Stimulated activated CD4-positive, alpha-beta T cell treated with anti-CD3 and anti-CD28 coated beads, Interleukin-1b, Interleukin-23, amount 100 ng/mL, for 4 hours (primary cell): ENCODE measurements around the gene SMURF1.

Experiments used
- DNase-seq, 2 donors: peaks; one replicate each; pipeline ENCODE4 v3.0.0-alpha.2; 2020; ENCODE audit warnings: low read depth in 2 of 2

The SMURF1 gene

GRCh38 chr7:99098286-99098823 is 45.6 kb downstream of the SMURF1 start:
- no peak for DNase-seq

DNA sequence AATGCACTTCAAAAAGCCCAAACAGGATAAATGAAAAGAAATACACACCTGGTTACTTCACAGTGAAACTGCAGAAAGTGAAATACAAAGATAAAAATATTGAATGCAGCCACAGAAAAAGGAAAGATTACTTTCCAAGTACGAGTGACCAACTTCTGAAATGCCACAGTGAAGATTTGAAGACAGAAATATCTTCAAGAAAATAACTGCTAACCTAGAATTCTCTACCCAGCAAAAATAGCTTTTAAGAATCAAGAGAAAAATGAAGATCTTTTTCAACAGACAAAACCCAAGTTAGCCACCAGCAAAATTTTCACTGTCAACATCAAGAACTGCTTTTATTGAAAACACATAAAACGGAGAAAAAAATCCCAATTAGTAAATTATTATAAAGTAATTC is 46.2 kb downstream of the SMURF1 start:
- no peak for DNase-seq

- no peak for DNase-seq
Observed at GRCh38 chr7:99096124-99096887, 47.6 kb downstream of the SMURF1 start.

DNA sequence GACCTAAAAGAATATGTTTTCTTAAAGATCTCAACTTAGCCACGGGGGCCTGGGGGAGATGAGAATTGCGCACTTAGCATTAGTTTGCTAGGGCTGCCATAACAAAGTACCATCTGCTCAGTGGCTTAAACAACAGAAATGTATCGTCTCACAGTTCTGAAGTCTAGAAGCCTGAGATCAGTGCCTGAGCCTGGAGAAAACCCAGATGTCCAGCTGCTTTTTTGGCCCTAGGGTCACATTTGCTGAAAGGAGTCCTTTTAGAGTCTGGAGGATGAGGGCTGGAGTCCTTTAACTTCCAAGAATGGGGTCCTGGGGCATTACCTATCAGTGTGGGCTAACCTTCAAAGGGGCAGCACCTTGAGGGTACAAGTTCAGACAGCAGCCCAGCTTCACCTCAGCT is 48.2 kb downstream of the SMURF1 start:
- no peak for DNase-seq

- DNase-seq: no peak
Observed at GRCh38 chr7:99094401-99094800, 49.5 kb downstream of the SMURF1 start.

GRCh38 chr7:99092064-99092720 is 51.7 kb downstream of the SMURF1 start:
- no peak for DNase-seq

DNA sequence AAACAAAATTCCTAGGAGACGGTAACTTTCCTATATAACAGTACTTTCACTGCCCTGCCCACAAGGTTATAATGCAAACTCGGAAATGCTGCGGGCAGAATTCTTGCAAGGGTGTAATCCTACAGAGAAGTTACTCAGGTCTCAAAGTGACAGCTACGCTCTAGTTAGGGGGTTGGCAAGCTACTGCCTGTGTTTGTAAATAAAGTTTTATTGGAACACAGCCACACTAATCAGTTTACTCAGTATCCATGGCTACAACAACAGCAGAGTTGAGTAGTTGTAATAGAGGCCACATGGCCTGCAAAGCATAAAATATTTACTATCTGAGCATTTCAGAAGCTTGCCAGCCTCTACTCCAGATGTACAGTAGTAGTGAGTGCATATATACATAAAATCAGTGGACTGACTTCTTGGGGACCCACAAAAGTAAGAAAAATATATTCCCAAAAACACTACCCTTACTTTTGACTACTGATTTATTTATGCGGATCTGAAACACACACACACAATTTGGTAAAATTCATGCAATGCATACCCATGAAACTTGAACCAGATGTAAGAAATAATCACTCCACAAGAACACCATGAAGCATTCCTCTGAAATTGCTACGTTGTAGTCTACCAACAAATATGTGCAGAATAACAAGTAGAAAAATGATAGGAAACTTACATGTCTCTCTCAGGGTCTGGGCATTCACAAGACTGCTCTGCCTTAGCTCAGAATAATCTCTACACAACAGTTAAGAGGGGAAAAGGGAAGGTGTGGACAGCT is 53.0 kb downstream of the SMURF1 start:
- DNase-seq: no peak

GRCh38 chr7:99089914-99090629 is 53.8 kb downstream of the SMURF1 start:
- DNase-seq: no peak

DNA sequence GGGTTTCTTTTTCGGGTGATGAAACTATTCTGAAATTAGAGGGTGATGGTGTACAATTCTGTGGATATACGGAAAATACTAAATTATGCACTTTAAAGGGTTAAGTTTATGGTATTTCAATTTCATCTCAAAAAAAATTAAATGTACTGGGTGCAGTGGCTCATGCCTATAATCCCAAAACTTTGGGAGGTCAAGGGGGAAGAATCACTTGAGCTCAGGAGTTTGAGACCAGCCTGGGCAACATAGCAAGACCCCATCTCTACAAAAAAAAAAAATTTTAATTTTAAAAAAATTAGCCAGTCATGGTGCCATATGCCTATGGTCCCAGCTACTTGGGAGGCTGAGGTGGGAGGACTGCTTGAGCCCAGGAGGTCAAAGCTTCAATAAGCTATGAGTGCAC is 57.0 kb downstream of the SMURF1 start:
- no peak for DNase-seq

DNA sequence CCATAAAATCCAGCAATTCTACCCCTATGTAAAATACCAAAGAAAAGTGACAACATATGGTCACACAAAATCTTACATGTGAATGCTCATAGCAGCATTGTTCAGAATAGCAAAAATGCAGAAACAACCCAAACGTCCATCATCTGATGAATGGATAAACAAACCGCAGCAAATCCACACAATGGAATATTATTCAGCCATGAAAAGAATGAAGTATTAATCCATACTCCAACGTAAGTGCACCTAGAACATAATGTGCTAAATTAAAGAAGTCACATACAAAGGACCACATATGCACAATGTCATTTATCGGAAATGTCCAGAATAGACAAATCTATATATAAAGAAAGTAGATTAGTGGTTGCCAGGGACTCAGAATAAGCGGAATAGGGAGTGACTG is 57.4 kb downstream of the SMURF1 start:
- no peak for DNase-seq

- no peak for DNase-seq
Observed at GRCh38 chr7:99083733-99084132, 60.2 kb downstream of the SMURF1 start.

DNA sequence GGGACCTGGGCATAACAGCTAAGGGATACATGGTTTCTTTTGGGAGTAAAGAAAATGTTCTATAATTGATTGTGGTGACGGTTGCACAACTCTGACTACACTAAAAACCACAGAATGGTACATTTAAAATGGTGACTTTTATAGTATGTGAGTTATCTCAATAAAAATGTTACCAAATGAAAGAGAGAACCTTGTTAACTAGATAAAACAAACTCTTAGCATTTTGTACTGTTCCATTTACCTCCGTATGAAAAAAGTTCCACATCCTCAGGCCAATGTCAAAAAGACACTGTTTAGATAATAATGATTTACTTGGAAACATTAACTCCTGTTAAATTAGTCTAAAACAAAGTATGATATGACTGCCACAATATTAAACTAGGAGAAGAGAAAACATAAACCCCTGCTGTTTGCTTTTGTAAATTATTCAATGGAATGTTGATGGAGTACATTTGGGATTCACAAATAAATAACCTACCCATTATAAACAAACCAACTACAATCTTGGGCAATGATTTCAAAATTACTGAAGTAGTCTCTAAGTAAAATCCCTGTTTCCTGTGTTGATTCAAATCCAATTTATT is 60.7 kb downstream of the SMURF1 start:
- DNase-seq: no peak

GRCh38 chr7:99080679-99081078 is 63.2 kb downstream of the SMURF1 start:
- DNase-seq: no peak

- no peak for DNase-seq
Observed at GRCh38 chr7:99079104-99079503, 64.8 kb downstream of the SMURF1 start.

DNA sequence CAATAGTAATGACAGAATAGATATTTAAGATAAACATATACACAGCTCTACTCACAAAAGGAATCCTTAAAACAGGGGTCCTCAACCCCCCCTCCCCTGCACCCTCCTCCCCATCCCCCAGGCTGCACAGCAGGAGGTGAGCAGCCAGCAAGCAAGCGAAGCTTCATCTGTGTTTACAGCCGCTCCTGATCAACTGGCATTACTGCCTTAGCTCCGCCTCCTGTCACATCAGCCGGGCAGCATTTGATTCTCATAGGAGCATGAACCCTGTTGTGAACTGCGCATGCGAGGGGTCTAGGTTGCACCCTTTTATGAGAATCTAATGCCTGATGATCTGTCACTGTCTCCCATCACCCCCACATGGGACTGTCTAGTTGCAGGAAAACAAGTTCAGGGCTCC is 65.5 kb downstream of the SMURF1 start:
- no peak for DNase-seq

DNA sequence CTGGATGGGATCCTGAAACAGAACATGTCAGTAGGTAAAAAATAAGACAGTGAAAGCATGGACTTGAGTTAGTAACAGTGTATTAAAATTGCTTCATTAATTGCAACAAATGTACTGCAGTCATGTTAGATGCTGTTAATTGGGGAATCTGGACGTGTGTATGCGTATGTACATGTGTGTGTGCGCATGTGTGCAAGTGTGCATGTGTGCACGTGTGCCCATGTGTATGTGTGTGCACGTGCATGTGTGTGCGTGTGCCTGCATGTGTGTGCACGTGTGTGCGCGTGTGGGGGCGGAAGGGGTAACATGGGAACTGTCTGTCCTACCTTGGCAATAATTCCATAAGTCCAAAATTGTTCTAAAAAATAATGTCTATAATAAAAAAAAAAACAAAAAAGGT is 67.3 kb downstream of the SMURF1 start:
- no peak for DNase-seq

GRCh38 chr7:99073839-99074446 is 70.0 kb downstream of the SMURF1 start:
- DNase-seq: no peak

DNA sequence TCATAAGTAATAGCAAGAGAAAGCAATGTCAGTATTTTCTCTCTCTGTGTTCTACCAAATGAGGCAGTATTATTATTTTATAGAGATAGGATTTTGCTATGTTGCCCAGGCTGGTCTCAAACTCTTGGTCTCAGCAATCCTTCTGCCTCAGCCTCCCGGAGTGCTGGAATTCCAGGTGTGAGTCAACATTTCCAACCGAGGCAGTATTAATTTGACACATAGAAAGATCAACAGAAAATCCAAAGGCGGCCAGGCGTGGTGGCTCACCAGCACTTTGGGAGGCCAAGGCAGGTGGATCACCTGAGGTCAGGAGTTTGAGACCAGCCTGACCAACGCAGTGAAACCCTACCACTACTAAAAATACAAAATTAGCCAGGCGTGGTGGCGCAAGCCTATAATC is 71.8 kb downstream of the SMURF1 start:
- DNase-seq: no peak

GRCh38 chr7:99070361-99070760 is 73.5 kb downstream of the SMURF1 start:
- no peak for DNase-seq

- no peak for DNase-seq
Observed at GRCh38 chr7:99061001-99061776, 82.7 kb downstream of the SMURF1 start.
